ENCODE measurements around the gene THSD7B. TPM values are rescaled to one million over a fixed set of nuclear protein-coding genes. Genes with fewer than 3 reads are reported as not detected.

THSD7B gene
- total and polyA plus RNA-seq, 2 donors from 2014 or later = 0.34 to 0.85 TPM

- no peak overlapping the region for H3K4me3 ChIP-seq (ENCODE audit: low read length in 3 of 3)
- TF ChIP-seq CTCF (IDR thresholded peaks at IDR 0.05; ENCODE audit: borderline replicate concordance, extremely low read depth, insufficient read depth) = no peak
- peak in 2 of 5 donors; percentile 10 to 33 for DNase-seq
- no peaks in the 10 kb centered on the region for H3K9me3 ChIP-seq (ENCODE audit: control insufficient read depth in 2 of 3, insufficient read depth in 1 of 3, low read length in 3 of 3)
- no peak overlapping the region for H3K9ac ChIP-seq (ENCODE audit: low read length in 3 of 3)
- no peak overlapping the region for H3K27ac ChIP-seq (ENCODE audit: low read depth in 2 of 2, low read length in 2 of 2)
- no peaks in the 10 kb centered on the region for H3K4me1 ChIP-seq (ENCODE audit: control insufficient read depth in 2 of 3, insufficient read depth in 2 of 3, low read depth in 1 of 3, low read length in 3 of 3)
- FAIRE-seq = no peak
- intact Hi-C loops (cut with DNase I) = no loop called here
- no peaks in the 10 kb centered on the region for H3K27me3 ChIP-seq (ENCODE audit: control insufficient read depth, insufficient read depth, low read length)
- no peaks in the 10 kb centered on the region for H3K36me3 ChIP-seq (ENCODE audit: control insufficient read depth in 2 of 3, insufficient read depth in 3 of 3, low read length in 3 of 3)
These were observed 484.3 kb downstream of the THSD7B start for GRCh38 chr2:137249463-137250130.

- no peaks in the 10 kb centered on the region for H3K27me3 ChIP-seq (ENCODE audit: control insufficient read depth, insufficient read depth, low read length)
- no peaks in the 10 kb centered on the region for H3K9me3 ChIP-seq (ENCODE audit: control insufficient read depth in 2 of 3, insufficient read depth in 1 of 3, low read length in 3 of 3)
- H3K36me3 ChIP-seq (ENCODE audit: control insufficient read depth in 2 of 3, insufficient read depth in 3 of 3, low read length in 3 of 3) = no peaks in the 10 kb centered on the region
- TF ChIP-seq CTCF (IDR thresholded peaks at IDR 0.05; ENCODE audit: borderline replicate concordance, extremely low read depth, insufficient read depth) = no peak
- no peak overlapping the region for H3K27ac ChIP-seq (ENCODE audit: low read depth in 2 of 2, low read length in 2 of 2)
- intact Hi-C loops (cut with DNase I) = no loop called here
- no peak for DNase-seq
- no peak overlapping the region for H3K4me3 ChIP-seq (ENCODE audit: low read length in 3 of 3)
- H3K9ac ChIP-seq (ENCODE audit: low read length in 3 of 3) = no peak overlapping the region
- FAIRE-seq = no peak
- no peaks in the 10 kb centered on the region for H3K4me1 ChIP-seq (ENCODE audit: control insufficient read depth in 2 of 3, insufficient read depth in 2 of 3, low read depth in 1 of 3, low read length in 3 of 3)
These were observed 485.1 kb downstream of the THSD7B start for GRCh38 chr2:137250401-137250800.

GRCh38 chr2:137251045-137251444 lies 485.7 kb downstream of the THSD7B start:
- H3K36me3 ChIP-seq (ENCODE audit: control insufficient read depth in 2 of 3, insufficient read depth in 3 of 3, low read length in 3 of 3) = no peaks in the 10 kb centered on the region
- intact Hi-C loops (cut with DNase I) = no loop called here
- TF ChIP-seq CTCF (IDR thresholded peaks at IDR 0.05; ENCODE audit: borderline replicate concordance, extremely low read depth, insufficient read depth) = no peak
- H3K9me3 ChIP-seq (ENCODE audit: control insufficient read depth in 2 of 3, insufficient read depth in 1 of 3, low read length in 3 of 3) = no peaks in the 10 kb centered on the region
- no peak for FAIRE-seq
- no peak for DNase-seq
- H3K27ac ChIP-seq (ENCODE audit: low read depth in 2 of 2, low read length in 2 of 2) = no peak overlapping the region
- H3K9ac ChIP-seq (ENCODE audit: low read length in 3 of 3) = no peak overlapping the region
- H3K4me1 ChIP-seq (ENCODE audit: control insufficient read depth in 2 of 3, insufficient read depth in 2 of 3, low read depth in 1 of 3, low read length in 3 of 3) = no peaks in the 10 kb centered on the region
- H3K27me3 ChIP-seq (ENCODE audit: control insufficient read depth, insufficient read depth, low read length) = no peaks in the 10 kb centered on the region
- no peak overlapping the region for H3K4me3 ChIP-seq (ENCODE audit: low read length in 3 of 3)

DNA sequence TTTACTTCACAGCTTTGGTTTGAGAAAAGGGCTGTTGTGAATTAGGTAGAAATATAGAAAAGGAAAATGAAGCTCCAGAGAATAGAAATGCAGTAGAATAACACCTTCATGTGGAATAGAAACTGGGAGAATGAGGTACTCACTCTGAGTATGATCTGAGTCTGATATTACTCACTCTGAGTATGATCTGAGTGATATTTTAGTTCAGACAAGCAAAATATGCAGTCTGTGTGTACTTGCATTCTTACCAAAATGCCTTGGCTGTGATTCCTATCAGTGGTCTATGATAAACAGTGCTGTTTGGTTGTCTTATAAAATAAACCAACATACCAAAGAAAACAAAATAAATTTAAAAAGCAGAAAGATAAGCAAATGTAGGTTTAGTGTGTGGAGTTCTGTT lies 487.6 kb downstream of the THSD7B start:
- Histone ChIP-seq H3K4me1 (ENCODE audit: control insufficient read depth in 2 of 3, insufficient read depth in 2 of 3, low read depth in 1 of 3, low read length in 3 of 3) (no peaks in the 10 kb centered on the region), H3K9me3 (ENCODE audit: control insufficient read depth in 2 of 3, insufficient read depth in 1 of 3, low read length in 3 of 3) (no peaks in the 10 kb centered on the region), H3K4me3 (ENCODE audit: low read length in 3 of 3) (no peak overlapping the region), H3K27me3 (ENCODE audit: control insufficient read depth, insufficient read depth, low read length) (no peaks in the 10 kb centered on the region), H3K9ac (ENCODE audit: low read length in 3 of 3) (no peak overlapping the region), H3K36me3 (ENCODE audit: control insufficient read depth in 2 of 3, insufficient read depth in 3 of 3, low read length in 3 of 3) (no peaks in the 10 kb centered on the region), H3K27ac (ENCODE audit: low read depth in 2 of 2, low read length in 2 of 2) (no peak overlapping the region)
- intact Hi-C loops (cut with DNase I) = no loop called here
- DNase-seq = no peak
- no peak for TF ChIP-seq CTCF (IDR thresholded peaks at IDR 0.05; ENCODE audit: borderline replicate concordance, extremely low read depth, insufficient read depth)
- no peak for FAIRE-seq
